ENCODE measurements around the gene ROBO4.

The ROBO4 gene

DNA sequence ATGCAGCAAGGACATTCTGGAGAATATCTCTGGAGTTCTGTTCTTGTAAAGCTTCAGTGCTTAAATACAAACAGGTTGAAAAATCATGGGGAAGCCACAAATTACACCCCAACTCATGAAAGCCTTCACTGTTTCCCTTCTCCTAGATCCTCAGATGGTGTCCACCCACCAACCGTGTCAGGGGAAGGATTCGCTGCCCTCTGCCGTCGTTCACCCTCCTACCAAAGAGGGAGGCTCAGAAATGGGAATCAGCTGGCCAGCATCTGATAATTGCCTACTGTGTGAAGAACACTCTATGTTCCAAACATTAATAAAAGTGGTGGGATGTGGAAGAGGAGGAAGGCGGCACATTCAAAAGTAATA is 45.6 kb upstream of the ROBO4 start:
- TF ChIP-seq CREB1 (IDR thresholded peaks at IDR 0.05; ENCODE audit: low read depth) (no peak), TEAD4 (IDR thresholded peaks at IDR 0.05) (no peak), NFIC (IDR thresholded peaks at IDR 0.05) (no peak), EP300 (IDR thresholded peaks at IDR 0.05; ENCODE audit: borderline replicate concordance) (no peak), YY1 (IDR thresholded peaks at IDR 0.05; ENCODE audit: low read depth) (no peak), EGR1 (IDR thresholded peaks at IDR 0.05) (no peak), ZBTB7A (IDR thresholded peaks at IDR 0.05; ENCODE audit: low read depth) (no peak)
- TF ChIP-seq, protein P1, sequence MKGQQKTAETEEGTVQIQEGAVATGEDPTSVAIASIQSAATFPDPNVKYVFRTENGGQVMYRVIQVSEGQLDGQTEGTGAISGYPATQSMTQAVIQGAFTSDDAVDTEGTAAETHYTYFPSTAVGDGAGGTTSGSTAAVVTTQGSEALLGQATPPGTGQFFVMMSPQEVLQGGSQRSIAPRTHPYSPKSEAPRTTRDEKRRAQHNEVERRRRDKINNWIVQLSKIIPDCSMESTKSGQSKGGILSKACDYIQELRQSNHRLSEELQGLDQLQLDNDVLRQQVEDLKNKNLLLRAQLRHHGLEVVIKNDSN (IDR thresholded peaks at IDR 0.05): no peak
- TF ChIP-seq, protein P2, sequence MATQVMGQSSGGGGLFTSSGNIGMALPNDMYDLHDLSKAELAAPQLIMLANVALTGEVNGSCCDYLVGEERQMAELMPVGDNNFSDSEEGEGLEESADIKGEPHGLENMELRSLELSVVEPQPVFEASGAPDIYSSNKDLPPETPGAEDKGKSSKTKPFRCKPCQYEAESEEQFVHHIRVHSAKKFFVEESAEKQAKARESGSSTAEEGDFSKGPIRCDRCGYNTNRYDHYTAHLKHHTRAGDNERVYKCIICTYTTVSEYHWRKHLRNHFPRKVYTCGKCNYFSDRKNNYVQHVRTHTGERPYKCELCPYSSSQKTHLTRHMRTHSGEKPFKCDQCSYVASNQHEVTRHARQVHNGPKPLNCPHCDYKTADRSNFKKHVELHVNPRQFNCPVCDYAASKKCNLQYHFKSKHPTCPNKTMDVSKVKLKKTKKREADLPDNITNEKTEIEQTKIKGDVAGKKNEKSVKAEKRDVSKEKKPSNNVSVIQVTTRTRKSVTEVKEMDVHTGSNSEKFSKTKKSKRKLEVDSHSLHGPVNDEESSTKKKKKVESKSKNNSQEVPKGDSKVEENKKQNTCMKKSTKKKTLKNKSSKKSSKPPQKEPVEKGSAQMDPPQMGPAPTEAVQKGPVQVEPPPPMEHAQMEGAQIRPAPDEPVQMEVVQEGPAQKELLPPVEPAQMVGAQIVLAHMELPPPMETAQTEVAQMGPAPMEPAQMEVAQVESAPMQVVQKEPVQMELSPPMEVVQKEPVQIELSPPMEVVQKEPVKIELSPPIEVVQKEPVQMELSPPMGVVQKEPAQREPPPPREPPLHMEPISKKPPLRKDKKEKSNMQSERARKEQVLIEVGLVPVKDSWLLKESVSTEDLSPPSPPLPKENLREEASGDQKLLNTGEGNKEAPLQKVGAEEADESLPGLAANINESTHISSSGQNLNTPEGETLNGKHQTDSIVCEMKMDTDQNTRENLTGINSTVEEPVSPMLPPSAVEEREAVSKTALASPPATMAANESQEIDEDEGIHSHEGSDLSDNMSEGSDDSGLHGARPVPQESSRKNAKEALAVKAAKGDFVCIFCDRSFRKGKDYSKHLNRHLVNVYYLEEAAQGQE (IDR thresholded peaks at IDR 0.05; ENCODE audit: low read depth): no peak

DNA sequence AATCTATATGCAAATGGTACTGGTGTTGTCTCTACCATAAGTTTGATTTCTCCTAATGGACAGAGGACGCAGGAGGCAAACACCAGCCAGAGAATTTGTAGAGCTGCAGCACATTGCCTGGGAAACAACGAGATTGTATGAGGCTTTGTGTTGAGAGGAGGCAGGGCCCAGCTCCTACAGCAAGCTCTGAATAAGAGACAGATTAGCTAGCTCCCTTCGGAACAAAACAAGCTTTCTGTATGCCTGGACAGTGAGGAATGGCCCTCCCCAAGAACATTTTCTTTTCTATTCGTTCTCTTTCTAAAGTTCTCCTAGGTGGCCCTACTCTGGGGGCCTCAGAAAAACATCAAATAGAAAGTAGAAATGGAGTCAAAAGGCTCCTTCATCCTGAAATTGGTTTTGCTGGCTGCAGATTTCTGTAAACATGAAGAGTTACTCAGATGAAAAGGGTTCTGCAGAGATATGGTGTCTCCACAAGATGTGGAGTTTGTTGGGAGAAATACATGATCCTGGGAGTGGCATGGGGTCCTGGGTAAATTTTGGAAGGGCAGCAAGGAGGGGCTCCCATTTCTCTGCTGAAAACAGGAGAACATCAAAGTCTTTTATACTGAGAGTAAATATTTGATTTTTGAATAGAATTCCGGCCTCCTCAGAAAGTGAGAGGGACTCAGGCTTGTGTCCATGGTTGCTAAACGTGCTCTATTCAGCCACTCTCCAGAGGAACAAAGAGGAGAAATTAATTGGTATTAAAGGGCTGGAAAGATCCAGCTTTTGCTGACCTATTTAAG is 45.0 kb upstream of the ROBO4 start:
- TF ChIP-seq TAF1 (IDR thresholded peaks at IDR 0.05; ENCODE audit: low read depth): no peak
- TF ChIP-seq EGR1 (IDR thresholded peaks at IDR 0.05): no peak
- no peak for TF ChIP-seq CEBPB (IDR thresholded peaks at IDR 0.05)
- TF ChIP-seq, protein P2 (IDR thresholded peaks at IDR 0.05; ENCODE audit: low read depth): no peak

DNA sequence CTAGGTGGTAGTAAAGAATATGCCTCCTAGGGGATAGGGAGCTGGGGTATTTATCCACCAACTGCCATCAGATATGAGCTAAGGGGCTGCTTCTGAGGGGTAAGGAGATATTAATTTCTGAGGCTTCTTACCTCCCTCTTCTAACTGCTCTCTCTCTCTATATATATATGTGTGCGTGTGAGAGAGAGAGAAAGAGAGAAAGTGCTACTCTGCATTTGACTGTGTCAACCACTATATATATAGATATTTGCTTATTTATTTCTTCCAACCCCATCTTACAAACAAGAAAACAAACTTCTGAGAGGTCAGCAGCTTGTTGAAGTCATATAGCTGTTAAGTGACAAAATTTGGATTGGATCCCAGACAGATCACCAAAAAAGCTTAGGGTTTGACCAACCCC is 44.0 kb upstream of the ROBO4 start:
- TF ChIP-seq CEBPB (IDR thresholded peaks at IDR 0.05) (no peak), FOXM1 (IDR thresholded peaks at IDR 0.05; ENCODE audit: borderline replicate concordance, low read depth) (no peak), EP300 (IDR thresholded peaks at IDR 0.05; ENCODE audit: borderline replicate concordance) (no peak), NFIC (IDR thresholded peaks at IDR 0.05) (no peak), RAD21 (IDR thresholded peaks at IDR 0.05; ENCODE audit: low read depth) (no peak), TAF1 (IDR thresholded peaks at IDR 0.05; ENCODE audit: low read depth) (no peak), ZBTB7A (IDR thresholded peaks at IDR 0.05; ENCODE audit: low read depth) (no peak), CREB1 (IDR thresholded peaks at IDR 0.05; ENCODE audit: low read depth) (no peak), YY1 (IDR thresholded peaks at IDR 0.05; ENCODE audit: low read depth) (no peak), TEAD4 (IDR thresholded peaks at IDR 0.05) (no peak)
- TF ChIP-seq, protein P1 (IDR thresholded peaks at IDR 0.05): no peak
- TF ChIP-seq, protein P3, sequence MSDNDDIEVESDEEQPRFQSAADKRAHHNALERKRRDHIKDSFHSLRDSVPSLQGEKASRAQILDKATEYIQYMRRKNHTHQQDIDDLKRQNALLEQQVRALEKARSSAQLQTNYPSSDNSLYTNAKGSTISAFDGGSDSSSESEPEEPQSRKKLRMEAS (IDR thresholded peaks at IDR 0.05): no peak

DNA sequence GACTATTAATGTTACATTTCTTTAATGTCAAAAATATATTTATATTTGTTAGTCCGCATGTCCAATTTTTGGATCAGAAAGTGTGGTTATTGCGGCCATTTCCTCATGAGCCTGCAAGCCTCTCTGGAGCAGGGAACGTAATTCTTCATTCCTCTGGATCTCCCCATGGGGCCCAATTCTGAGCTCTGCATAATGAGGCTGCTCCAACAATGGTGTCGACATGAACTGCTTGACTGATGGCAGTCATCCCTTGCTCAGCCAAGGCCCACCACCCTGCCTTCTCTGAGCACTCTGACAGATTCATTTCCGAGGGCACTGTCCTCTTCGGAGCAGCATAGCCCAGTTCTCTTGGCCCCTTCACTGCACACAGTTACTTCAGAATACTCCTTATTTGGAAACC is 41.3 kb upstream of the ROBO4 start:
- TF ChIP-seq FOXM1 (IDR thresholded peaks at IDR 0.05; ENCODE audit: borderline replicate concordance, low read depth) (no peak), ZBTB7A (IDR thresholded peaks at IDR 0.05; ENCODE audit: low read depth) (no peak), EP300 (IDR thresholded peaks at IDR 0.05; ENCODE audit: borderline replicate concordance) (no peak), RAD21 (IDR thresholded peaks at IDR 0.05; ENCODE audit: low read depth) (no peak), YY1 (IDR thresholded peaks at IDR 0.05; ENCODE audit: low read depth) (no peak), CEBPB (IDR thresholded peaks at IDR 0.05) (no peak), TAF1 (IDR thresholded peaks at IDR 0.05; ENCODE audit: low read depth) (no peak), CREB1 (IDR thresholded peaks at IDR 0.05; ENCODE audit: low read depth) (no peak)
- TF ChIP-seq, protein P1 (IDR thresholded peaks at IDR 0.05): no peak
- TF ChIP-seq, protein P3 (IDR thresholded peaks at IDR 0.05): no peak
- TF ChIP-seq, protein P2 (IDR thresholded peaks at IDR 0.05; ENCODE audit: low read depth): no peak

Data from Ishikawa (cell line).